Thyroid gland (tissue), 4 donors: ENCODE measurements around the gene ALDH1L1. TPM values are rescaled to one million over a fixed set of nuclear protein-coding genes. Genes with fewer than 3 reads are reported as not detected.

Experiments
- DNase-seq, 2 donors: peaks; one replicate each; pipeline ENCODE4 v3.0.0-alpha.2; 2019
- H3K27ac ChIP-seq, 3 donors: fragments of 200-600 bp; sonication (generic); 1 replicate in 2 of 3; 2 replicates in 1 of 3; pipeline ENCODE4 v1.5.1; 2016 to 2019; ENCODE audit warnings: mild to moderate bottlenecking in 1 of 3, moderate library complexity in 1 of 3
- H3K27me3 ChIP-seq: fragments of 200-600 bp; sonication (generic); one replicate; pipeline ENCODE4 v1.5.1; 2019
- H3K36me3 ChIP-seq, 2 donors: fragments of 200-600 bp; sonication (generic); one replicate each; pipeline ENCODE4 v1.5.1; 2016 to 2019
- H3K4me1 ChIP-seq, 2 donors: fragments of 200-600 bp; sonication (generic); one replicate each; pipeline ENCODE4 v1.5.1; 2017 to 2019
- H3K4me3 ChIP-seq, 3 donors: fragments of 200-600 bp; sonication (generic); replicated peaks in 1 of 3; 1 replicate in 2 of 3; 2 replicates in 1 of 3; pipeline ENCODE4 v1.5.1; 2016; ENCODE audit warnings: mild to moderate bottlenecking in 1 of 3
- H3K9me3 ChIP-seq: fragments of 200-600 bp; sonication (generic); one replicate; pipeline ENCODE4 v1.5.1; 2017
- POLR2A ChIP-seq, 2 donors: fragments of 450-650 bp; IDR thresholded peaks; one replicate each; pipeline ENCODE4 v1.6.1; 2017; ENCODE audit warnings: antibody characterized with exemption in 2 of 2, mild to moderate bottlenecking in 2 of 2, moderate library complexity in 1 of 2
- WGBS, 2 donors: methylation state at CpG; one replicate each; pipeline ENCODE4 v1.1.5; 2017; 5-methylcytosine and 5-hydroxymethylcytosine counted together
- intact Hi-C: fragments of 100-400 bp; cut with DNase I; formaldehyde crosslinking; loops from one replicate; pipeline ENCODE4 v1.15.1; 2023
- total RNA-seq, 4 donors: library from RNA; depleted of rRNA; stranded (reverse); fragments of >200 nt; gene quantifications; one replicate each; pipeline ENCODE4 v1.2.3, GENCODE V29; 2016
- TF ChIP-seq, protein P1 (sequence below), 6 experiments: fragments of 200-600 bp in 3 of 6; fragments of 450-650 bp in 3 of 6; sonication (generic) in 3 of 6; IDR thresholded peaks; one replicate each; pipeline ENCODE4 v1.5.1; 2016 to 2019; ENCODE audit warnings: antibody characterized with exemption in 6 of 6, mild to moderate bottlenecking in 2 of 6, inconsistent platforms in 1 of 6, moderate library complexity in 1 of 6

ALDH1L1 gene
- total RNA-seq, 4 donors from 2014 or later, result 2.1 to 12.1 (median 6.1) TPM

DNA sequence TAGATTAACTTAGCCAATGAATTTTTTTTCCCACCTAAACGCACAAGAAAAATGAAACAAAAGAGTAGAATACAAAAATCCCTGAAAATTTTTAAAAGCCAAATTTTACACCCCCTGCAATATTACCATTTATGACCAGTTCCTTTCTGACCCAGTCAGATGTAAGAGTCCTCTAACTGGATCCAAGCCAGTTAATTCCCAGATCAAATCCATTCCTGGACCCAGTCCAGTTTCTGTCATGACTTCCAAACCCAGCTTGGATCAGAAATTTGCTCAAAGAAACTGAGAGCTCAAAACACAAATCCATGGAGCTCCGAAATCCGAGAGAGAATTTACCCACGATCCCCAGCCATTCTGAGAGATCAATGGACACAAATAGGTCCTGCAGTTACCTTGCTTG, 17.0 kb upstream of the ALDH1L1 start:
- TF ChIP-seq POLR2A (IDR thresholded peaks at IDR 0.05), result no peak
- TF ChIP-seq, protein P1, sequence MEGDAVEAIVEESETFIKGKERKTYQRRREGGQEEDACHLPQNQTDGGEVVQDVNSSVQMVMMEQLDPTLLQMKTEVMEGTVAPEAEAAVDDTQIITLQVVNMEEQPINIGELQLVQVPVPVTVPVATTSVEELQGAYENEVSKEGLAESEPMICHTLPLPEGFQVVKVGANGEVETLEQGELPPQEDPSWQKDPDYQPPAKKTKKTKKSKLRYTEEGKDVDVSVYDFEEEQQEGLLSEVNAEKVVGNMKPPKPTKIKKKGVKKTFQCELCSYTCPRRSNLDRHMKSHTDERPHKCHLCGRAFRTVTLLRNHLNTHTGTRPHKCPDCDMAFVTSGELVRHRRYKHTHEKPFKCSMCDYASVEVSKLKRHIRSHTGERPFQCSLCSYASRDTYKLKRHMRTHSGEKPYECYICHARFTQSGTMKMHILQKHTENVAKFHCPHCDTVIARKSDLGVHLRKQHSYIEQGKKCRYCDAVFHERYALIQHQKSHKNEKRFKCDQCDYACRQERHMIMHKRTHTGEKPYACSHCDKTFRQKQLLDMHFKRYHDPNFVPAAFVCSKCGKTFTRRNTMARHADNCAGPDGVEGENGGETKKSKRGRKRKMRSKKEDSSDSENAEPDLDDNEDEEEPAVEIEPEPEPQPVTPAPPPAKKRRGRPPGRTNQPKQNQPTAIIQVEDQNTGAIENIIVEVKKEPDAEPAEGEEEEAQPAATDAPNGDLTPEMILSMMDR (IDR thresholded peaks at IDR 0.05), result no peak
- Histone ChIP-seq H3K9me3 (no peaks in the 10 kb centered on the region), H3K27ac (no peak overlapping the region), H3K4me1 (no peaks in the 10 kb centered on the region), H3K4me3 (no peak overlapping the region), H3K36me3 (no peaks in the 10 kb centered on the region), H3K27me3 (no peaks in the 10 kb centered on the region)
- WGBS, 2 donors, result 84 to 86% methylated on average over 4 of the region's 4 CpGs
- intact Hi-C loops, result loop anchor here (10.0 kb wide), 1 partner anchor 63 kb away; no protein-coding TSS in a partner anchor
- DNase-seq, result no peak

DNA sequence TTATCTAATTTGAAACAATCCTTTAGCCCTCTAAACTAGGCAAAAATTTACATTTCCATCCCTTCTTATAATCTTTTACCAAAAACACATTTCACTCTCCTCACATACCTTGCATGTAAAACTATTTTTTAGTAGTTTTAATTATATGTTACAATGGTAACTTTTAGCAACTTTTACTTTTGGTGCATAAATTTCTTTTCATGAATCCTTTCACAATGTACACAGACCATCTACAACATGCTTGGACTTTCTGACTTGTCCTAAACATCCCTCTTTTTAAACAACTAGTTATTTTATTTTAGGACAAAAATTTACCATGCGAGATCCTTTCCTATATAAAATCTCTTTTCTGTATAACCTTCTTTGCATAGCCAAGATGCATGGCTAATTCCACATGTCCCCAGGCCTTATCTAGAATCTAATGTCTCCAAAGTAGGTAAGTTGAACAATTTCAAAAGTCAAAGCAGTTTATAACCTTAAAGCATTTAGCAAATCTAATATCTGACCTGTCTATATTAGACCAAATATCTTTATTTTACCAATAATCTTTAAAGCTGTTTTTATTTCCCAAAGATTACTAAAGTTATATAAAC, 14.4 kb upstream of the ALDH1L1 start:
- 80 to 88% methylated on average over 1 of the region's 1 CpG for WGBS, 2 donors
- Histone ChIP-seq H3K4me3 (no peak overlapping the region), H3K9me3 (no peaks in the 10 kb centered on the region), H3K27me3 (no peaks in the 10 kb centered on the region), H3K36me3 (no peaks in the 10 kb centered on the region), H3K27ac (no peak overlapping the region), H3K4me1 (no peaks in the 10 kb centered on the region)
- intact Hi-C loops, result loop anchor here (10.0 kb wide), 1 partner anchor 60 kb away; no protein-coding TSS in a partner anchor
- TF ChIP-seq POLR2A (IDR thresholded peaks at IDR 0.05), result no peak
- TF ChIP-seq, protein P1 (IDR thresholded peaks at IDR 0.05), result no peak
- DNase-seq, result no peak

DNA sequence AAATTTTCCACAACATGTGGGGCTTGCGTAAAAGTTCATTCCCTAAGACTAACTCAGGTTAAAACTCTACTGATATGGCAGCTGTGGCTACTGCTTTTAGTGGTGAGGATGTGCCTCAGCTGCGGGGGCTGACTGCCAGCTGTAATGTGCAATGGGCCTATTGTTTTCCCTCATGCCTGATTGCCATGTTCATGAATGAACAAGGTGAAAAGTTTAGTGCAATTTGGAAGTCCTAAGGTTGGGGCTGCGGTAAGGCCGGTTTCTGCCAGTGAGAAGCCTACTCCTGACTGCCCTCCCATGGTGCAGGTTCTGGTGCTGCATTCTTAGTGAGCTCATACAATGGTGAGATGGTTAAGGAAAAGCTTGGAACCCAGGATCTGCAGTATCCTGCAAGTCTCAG, 10.9 kb upstream of the ALDH1L1 start:
- Histone ChIP-seq H3K27ac (no peak overlapping the region), H3K27me3 (no peaks in the 10 kb centered on the region), H3K36me3 (no peaks in the 10 kb centered on the region), H3K4me1 (no peaks in the 10 kb centered on the region), H3K4me3 (no peak overlapping the region), H3K9me3 (no peaks in the 10 kb centered on the region)
- TF ChIP-seq, protein P1 (IDR thresholded peaks at IDR 0.05), result no peak
- no peak for TF ChIP-seq POLR2A (IDR thresholded peaks at IDR 0.05)
- DNase-seq, result no peak
- 91 to 93% methylated on average over 4 of the region's 4 CpGs for WGBS, 2 donors
- intact Hi-C loops, result loop anchor here (10.0 kb wide), 1 partner anchor 56 kb away; no protein-coding TSS in a partner anchor

DNA sequence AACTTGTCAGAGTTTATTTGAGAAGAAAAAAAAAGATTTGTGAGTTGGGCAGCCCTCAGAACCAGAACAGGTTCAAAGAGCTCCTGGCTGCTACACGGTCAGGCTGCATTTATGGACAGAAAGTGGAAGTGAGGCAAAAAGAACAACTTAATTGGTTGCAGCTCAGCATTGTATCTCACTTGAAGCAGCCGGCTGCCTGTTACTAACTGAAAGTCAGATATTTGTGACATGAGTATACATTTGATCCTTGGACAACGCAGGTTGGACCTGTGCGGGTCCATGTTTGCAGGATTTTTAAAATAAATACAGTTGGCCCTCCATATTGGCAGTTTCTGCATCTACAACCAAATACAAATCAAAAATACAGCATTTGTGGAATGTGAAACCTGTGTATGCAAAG, 7.5 kb upstream of the ALDH1L1 start:
- 81 to 86% methylated on average over 4 of the region's 4 CpGs for WGBS, 2 donors
- no peak overlapping the region for H3K27ac ChIP-seq
- H3K36me3 ChIP-seq, result no peaks in the 10 kb centered on the region
- intact Hi-C loops, result no loop called here
- no peaks in the 10 kb centered on the region for H3K9me3 ChIP-seq
- no peak for DNase-seq
- no peaks in the 10 kb centered on the region for H3K4me1 ChIP-seq
- TF ChIP-seq, protein P1 (IDR thresholded peaks at IDR 0.05), result no peak
- no peak for TF ChIP-seq POLR2A (IDR thresholded peaks at IDR 0.05)
- no peak overlapping the region for H3K4me3 ChIP-seq
- H3K27me3 ChIP-seq, result no peaks in the 10 kb centered on the region

DNA sequence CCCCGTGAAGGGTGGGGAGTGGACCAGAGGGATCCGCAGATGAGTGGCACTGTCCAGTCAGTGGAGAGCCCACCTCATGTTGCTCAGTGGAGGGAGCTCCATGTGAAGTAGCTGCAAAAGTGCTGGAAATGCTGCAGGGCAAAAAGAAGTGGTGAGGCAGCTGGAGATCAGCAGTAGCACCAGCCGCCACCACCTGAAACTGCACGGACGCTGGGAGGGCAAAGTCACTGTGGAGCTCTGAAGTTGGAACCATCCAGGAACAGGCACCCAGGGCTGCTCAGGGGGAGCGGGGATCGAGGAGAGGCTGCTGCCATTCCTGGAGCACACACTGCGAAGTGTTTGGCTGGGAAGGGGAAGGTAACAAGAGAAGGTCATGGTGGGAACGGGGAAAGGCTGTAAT, 6.4 kb upstream of the ALDH1L1 start:
- 89 to 92% methylated on average over 7 to 9 of the region's 9 CpGs for WGBS, 2 donors
- DNase-seq, result no peak

More for the DNA sequence above, 6.4 kb upstream of the ALDH1L1 start:
- Histone ChIP-seq H3K27ac (no peak overlapping the region), H3K4me1 (no peaks in the 10 kb centered on the region), H3K9me3 (no peaks in the 10 kb centered on the region), H3K36me3 (no peaks in the 10 kb centered on the region), H3K27me3 (no peaks in the 10 kb centered on the region), H3K4me3 (no peak overlapping the region)
- TF ChIP-seq POLR2A (IDR thresholded peaks at IDR 0.05), result no peak
- TF ChIP-seq, protein P1 (IDR thresholded peaks at IDR 0.05), result no peak
- intact Hi-C loops, result no loop called here
